Endothelial cell of umbilical vein (primary cell): ENCODE measurements around the gene ANKS1A. TPM values are rescaled to one million over a fixed set of nuclear protein-coding genes. Genes with fewer than 3 reads are reported as not detected.

ENCODE experiments used
- BruUV-seq: library from RNA; stranded (reverse); fragments of 400-500 nt; replicated peaks from 2 replicates; lab custom pipeline; 2021; lab: Mats Ljungman, UMichigan
- CTCF ChIA-PET: fragments of 300-600, 350-600 bp; sonication (Branson Sonifier 250); formaldehyde crosslinking; loops from one replicate; lab custom pipeline; 2021; ENCODE audit warnings: antibody characterized with exemption, inconsistent platforms; lab: Charles Lee
- POLR2A ChIA-PET: fragments of 300-600, 350-600 bp; sonication (Branson Sonifier 250); formaldehyde crosslinking; loops from one replicate; lab custom pipeline; 2021; ENCODE audit warnings: antibody characterized with exemption, inconsistent platforms; lab: Charles Lee
- DNase-seq: peaks from one replicate; pipeline ENCODE4 v3.0.0-alpha.2; 2011; ENCODE audit warnings: low read depth, low spot score
- FAIRE-seq: peaks from 2 replicates; lab custom pipeline; 2011; peaks lifted over from hg19 to GRCh38; lab: Jason Lieb, UNC
- H2AFZ ChIP-seq: 2 replicates; pipeline ENCODE4 v1.6.0; 2012; ENCODE audit warnings: low read depth, low read length, control low read depth, inconsistent platforms
- H3K27ac ChIP-seq: 2 replicates; pipeline ENCODE4 v1.5.1; 2011; ENCODE audit warnings: low read depth, mild to moderate bottlenecking, control low read depth, low read length, moderate library complexity; ENCODE audit not compliant: insufficient read depth
- H3K27me3 ChIP-seq, 2 experiments: 2 replicates each; pipeline versions ENCODE4 v1.6.0 to v1.6.1; 2011; ENCODE audit warnings: low read length in 2 of 2, mixed read lengths in 1 of 2; ENCODE audit not compliant: control insufficient read depth in 2 of 2, insufficient read depth in 2 of 2
- H3K36me3 ChIP-seq, 2 experiments: 2 replicates in 1 of 2; 3 replicates in 1 of 2; pipeline ENCODE4 v1.5.1; 2011; ENCODE audit warnings: low read length in 2 of 2, mild to moderate bottlenecking in 1 of 2, moderate library complexity in 1 of 2; ENCODE audit not compliant: control insufficient read depth in 2 of 2, insufficient read depth in 2 of 2; ENCODE audit errors: extremely low read depth in 1 of 2
- H3K4me1 ChIP-seq: 3 replicates; pipeline ENCODE4 v1.5.1; 2011; ENCODE audit warnings: mild to moderate bottlenecking, low read length; ENCODE audit not compliant: control insufficient read depth, insufficient read depth; ENCODE audit errors: extremely low read depth
- H3K4me2 ChIP-seq: 2 replicates; pipeline ENCODE4 v1.6.1; 2011; ENCODE audit warnings: low read length, control low read depth, mixed read lengths; ENCODE audit not compliant: insufficient read depth
- H3K4me3 ChIP-seq, 3 experiments: fragments of 200-600 bp in 1 of 3; sonication (generic), shearing (Covaris generic) in 1 of 3; replicated peaks in 1 of 3; 2 replicates each; pipeline ENCODE4 v1.5.1; 2011 to 2016; ENCODE audit warnings: control low read depth in 3 of 3, low read length in 3 of 3, mild to moderate bottlenecking in 2 of 3, inconsistent platforms in 1 of 3, low read depth in 1 of 3, moderate library complexity in 1 of 3; ENCODE audit not compliant: insufficient read depth in 1 of 3
- H3K79me2 ChIP-seq: 2 replicates; pipeline ENCODE4 v1.6.0; 2012; ENCODE audit warnings: low read length, inconsistent platforms; ENCODE audit not compliant: control insufficient read depth, insufficient read depth
- H3K9ac ChIP-seq: replicated peaks from 2 replicates; pipeline ENCODE3; 2011; ENCODE audit warnings: low read length, control low read depth; ENCODE audit not compliant: insufficient read depth; ENCODE audit errors: extremely low read depth
- H3K9me1 ChIP-seq: replicated peaks from 3 replicates; pipeline ENCODE4 v1.6.0; 2011; ENCODE audit warnings: mild to moderate bottlenecking, low read length; ENCODE audit not compliant: control insufficient read depth, insufficient read depth; ENCODE audit errors: extremely low read depth
- H3K9me3 ChIP-seq: replicated peaks from 2 replicates; pipeline ENCODE4 v1.5.1; 2012; ENCODE audit warnings: low read length, inconsistent platforms; ENCODE audit not compliant: control insufficient read depth, insufficient read depth
- H4K20me1 ChIP-seq: replicated peaks from 2 replicates; pipeline ENCODE3; 2011; ENCODE audit warnings: mild to moderate bottlenecking, low read length; ENCODE audit not compliant: control insufficient read depth, insufficient read depth; ENCODE audit errors: extremely low read depth
- CTCF ChIP-seq, 2 donors: IDR thresholded peaks; 1 replicate in 1 of 2; 2 replicates in 1 of 2; pipeline ENCODE4 v1.5.1; 2011; ENCODE audit warnings: low read length in 2 of 2, mild to moderate bottlenecking in 2 of 2, moderate library complexity in 2 of 2, control low read depth in 1 of 2, inconsistent platforms in 1 of 2, low read depth in 1 of 2; ENCODE audit not compliant: insufficient read depth in 1 of 2; ENCODE audit errors: extremely low read depth in 1 of 2
- EZH2 ChIP-seq: IDR thresholded peaks from 2 replicates; pipeline ENCODE4 v1.6.1; 2012; ENCODE audit warnings: borderline replicate concordance, low read depth, mild to moderate bottlenecking, moderate library complexity, low read length, inconsistent platforms; ENCODE audit not compliant: severe bottlenecking
- FOS ChIP-seq: IDR thresholded peaks from 2 replicates; pipeline ENCODE4 v1.6.1; 2011; ENCODE audit warnings: mild to moderate bottlenecking, low read length, moderate library complexity, borderline replicate concordance; ENCODE audit not compliant: insufficient read depth
- GATA2 ChIP-seq: IDR thresholded peaks from 2 replicates; pipeline ENCODE4 v1.7.0; 2011; ENCODE audit warnings: low read depth, mild to moderate bottlenecking, moderate library complexity, mixed read lengths, low read length; ENCODE audit not compliant: insufficient read length, insufficient read depth
- JUN ChIP-seq: IDR thresholded peaks from 2 replicates; pipeline ENCODE4 v1.6.1; 2011; ENCODE audit warnings: borderline replicate concordance, low read depth; ENCODE audit not compliant: insufficient read length, insufficient read depth
- MAX ChIP-seq: IDR thresholded peaks from 2 replicates; pipeline ENCODE4 v1.6.1; 2011; ENCODE audit not compliant: insufficient read depth, insufficient read length
- MYC ChIP-seq: IDR thresholded peaks from one replicate; pipeline ENCODE4 v1.6.1; 2011; ENCODE audit warnings: mild to moderate bottlenecking, low read depth, low read length
- POLR2A ChIP-seq: IDR thresholded peaks from 2 replicates; pipeline ENCODE4 v1.6.1; 2012; ENCODE audit warnings: low read depth, mild to moderate bottlenecking, control low read depth, low read length
- POLR2AphosphoS5 ChIP-seq: IDR thresholded peaks from 2 replicates; pipeline ENCODE4 v1.6.1; 2012; ENCODE audit warnings: low read depth, mild to moderate bottlenecking, control low read depth, low read length, moderate library complexity; ENCODE audit not compliant: insufficient read depth
- dilution Hi-C: fragments of 300-500 bp; cut with MboI; formaldehyde crosslinking; loops from one replicate; pipeline ENCODE4 v1.15.0; 2019; ENCODE audit warnings: low sequenced_read_pairs; ENCODE audit not compliant: extremely low pct_ligation_motif_present
- intact Hi-C: fragments of 100-400 bp; cut with micrococcal nuclease; formaldehyde crosslinking; loops from one replicate; pipeline ENCODE4 v1.10.0; 2022
- polyA plus RNA-seq, 4 experiments: library from polyadenylated mRNA; depleted of rRNA in 3 of 4; stranded (reverse) in 3 of 4; unstranded in 1 of 4; fragments of >200 nt; gene quantifications; 2 replicates each; pipeline versions ENCODE4 v1.2.1 to v1.2.3, GENCODE V29; 2011 to 2012; ENCODE audit warnings: missing spikeins in 1 of 4
- total RNA-seq: library from RNA; stranded (reverse); gene quantifications from 2 replicates; pipeline ENCODE4 v1.2.3, GENCODE V29; 2021

ANKS1A gene
- total and polyA plus RNA-seq, 2 donors (not counting 3 experiments of a cell fraction or from before 2014, with no cell fraction given) = 8.9 to 26.1 TPM

- Histone ChIP-seq H4K20me1 (no peaks in the 10 kb centered on the region), H3K9me3 (no peaks in the 10 kb centered on the region), H3K9ac (no peak overlapping the region), H3K4me1 (peaks cover 4% of the 10 kb centered on the region), H3K27me3 (no peaks in the 10 kb centered on the region), H2AFZ (no peak overlapping the region), H3K4me3 (no peak overlapping the region), H3K27ac (no peak overlapping the region), H3K79me2 (no peaks in the 10 kb centered on the region), H3K4me2 (no peak overlapping the region), H3K36me3 (peaks cover 1 to 3% of the 10 kb centered on the region in 2 experiments), H3K9me1 (no peaks in the 10 kb centered on the region)
- DNase-seq = no peak
- no TSS peak for BruUV-seq
- dilution Hi-C loops = no loop called here
- intact Hi-C loops = no loop called here
- ChIA-PET POLR2A (no interaction called here), CTCF (interaction anchor here (0.9 to 3.3 kb wide), 4 partner anchors 12 to 250 kb away, joined by 3 to 21 read pairs (median 4); no protein-coding TSS in a partner anchor)
- TF ChIP-seq CTCF (IDR thresholded peaks at IDR 0.05; ENCODE audit: extremely low read depth in 1 of 2, insufficient read depth in 1 of 2, low read depth in 1 of 2, low read length in 2 of 2) = no peak
- TF ChIP-seq MAX = no peak
- TF ChIP-seq POLR2AphosphoS5 = no peak
- no peak for TF ChIP-seq GATA2
- no peak for TF ChIP-seq FOS
- no peak for TF ChIP-seq JUN
- TF ChIP-seq EZH2 = no peak
- TF ChIP-seq POLR2A = no peak
- TF ChIP-seq MYC = no peak
- no peak for FAIRE-seq
Measured at GRCh38 chr6:34990971-34991560, 102.0 kb downstream of the ANKS1A start.
